Kidney glomerular epithelial cell (primary cell): Measurements from ENCODE around the gene TRIO.

Experiments
- DNase-seq: peaks from one replicate; lab custom pipeline; 2025; lab: John Stamatoyannopoulos, UW

Gene TRIO

DNA sequence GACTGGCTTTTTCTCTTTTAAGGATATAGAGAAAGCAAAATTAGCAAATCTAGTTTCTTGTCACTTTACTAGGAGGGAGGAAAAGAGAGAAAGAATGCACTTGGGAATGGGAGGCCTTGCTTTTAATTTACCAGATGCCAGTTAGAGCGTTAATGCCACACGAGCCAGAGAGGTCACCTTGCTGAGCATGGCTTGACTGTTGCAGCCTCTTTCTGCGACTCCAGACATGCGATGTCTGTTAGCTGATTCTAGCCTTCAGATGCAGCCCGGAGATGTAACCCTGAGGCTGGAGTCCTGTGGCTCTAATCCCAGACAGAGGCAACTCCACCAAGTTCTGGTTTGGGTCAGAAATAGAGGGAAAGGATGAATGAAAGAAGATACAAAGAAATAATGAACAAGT, 152.5 kb downstream of the TRIO start:
- DNase-seq = no peak

DNA sequence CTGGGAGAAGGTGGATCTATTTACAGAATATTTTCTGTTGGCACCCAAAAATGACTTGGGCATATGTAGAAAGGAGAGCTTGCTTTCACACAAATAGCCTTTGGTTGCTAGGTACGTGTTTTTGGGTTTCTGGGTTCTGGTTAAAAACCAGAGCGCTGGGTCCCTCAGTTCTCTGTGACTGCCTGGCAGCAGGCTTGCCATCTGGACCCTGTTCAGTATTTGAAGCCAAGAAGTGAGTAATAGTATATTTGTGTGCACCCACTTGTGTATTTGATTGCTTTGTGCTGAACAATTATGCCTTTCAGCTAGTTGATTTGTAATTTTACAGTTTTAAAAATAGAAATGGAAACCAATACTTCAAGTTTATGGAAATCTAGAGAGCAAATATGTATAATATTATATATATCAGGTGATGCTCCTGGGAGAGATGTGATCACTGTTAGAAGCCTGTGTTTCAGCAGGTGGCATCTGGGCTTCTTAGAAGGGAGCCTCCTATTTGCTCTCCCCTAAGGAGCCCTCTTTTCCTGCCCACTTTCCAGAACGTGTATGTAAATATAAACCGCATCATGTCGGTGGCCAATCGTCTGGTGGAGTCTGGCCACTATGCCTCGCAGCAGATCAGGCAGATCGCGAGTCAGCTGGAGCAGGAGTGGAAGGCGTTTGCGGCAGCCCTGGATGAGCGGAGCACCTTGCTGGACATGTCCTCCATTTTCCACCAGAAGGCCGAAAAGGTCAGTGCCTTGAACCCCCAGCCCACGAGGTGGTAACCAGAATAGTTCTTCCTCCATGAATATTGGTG, 153.6 kb downstream of the TRIO start:
- no peak for DNase-seq

DNA sequence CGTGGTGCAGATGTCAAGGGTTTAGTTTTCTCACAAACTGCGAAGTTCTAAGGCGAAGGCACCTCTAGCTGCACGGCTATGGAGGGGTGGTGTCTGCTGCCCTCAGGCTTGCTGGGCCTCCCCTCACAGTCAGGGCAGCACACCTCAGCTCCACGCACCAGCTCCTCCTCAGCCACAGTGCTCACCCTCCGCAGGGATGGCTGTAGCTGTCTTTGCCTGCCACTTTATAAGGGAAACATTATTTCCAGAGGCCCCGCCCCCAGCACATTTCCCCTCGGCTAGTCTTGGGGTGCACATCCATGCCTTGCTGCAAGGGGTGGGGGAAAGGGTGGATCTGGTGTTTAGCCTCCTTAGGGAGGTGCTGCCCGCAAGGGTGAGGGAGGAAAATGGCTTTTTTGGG, 154.6 kb downstream of the TRIO start:
- no peak for DNase-seq

DNA sequence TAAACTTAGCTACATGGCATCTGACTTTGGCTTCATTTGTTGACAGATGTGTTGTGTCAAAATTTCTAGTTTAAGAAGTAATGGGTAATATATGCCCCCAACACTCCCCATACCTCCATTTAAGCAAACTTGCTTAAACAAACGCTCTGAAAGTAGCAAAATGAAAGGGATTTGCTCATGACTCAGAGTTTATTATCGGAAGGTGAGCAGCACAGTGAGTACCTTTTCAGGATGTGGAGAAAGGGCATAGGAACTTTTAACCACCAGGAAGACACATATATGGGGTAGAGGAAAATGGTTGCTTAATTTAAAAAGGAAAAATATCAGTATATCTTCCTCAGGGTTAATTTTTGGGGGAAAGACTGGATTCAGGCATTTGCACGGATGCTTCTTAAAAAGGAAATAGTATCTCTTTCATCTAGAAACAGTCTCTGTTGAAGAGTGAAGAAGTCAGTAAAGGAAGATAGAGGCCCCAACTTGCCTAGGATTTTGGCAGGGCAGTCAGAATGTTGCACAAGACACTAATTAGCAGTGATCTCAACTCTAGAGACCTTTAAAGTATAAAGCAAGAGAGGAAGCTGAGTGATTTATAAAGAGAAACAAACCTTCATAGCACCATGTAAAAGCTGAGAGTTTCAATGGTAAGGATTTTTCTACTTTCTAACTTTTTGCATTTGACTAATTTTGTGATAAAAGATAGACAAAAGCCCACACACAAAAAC, 155.1 kb downstream of the TRIO start:
- no peak for DNase-seq

DNA sequence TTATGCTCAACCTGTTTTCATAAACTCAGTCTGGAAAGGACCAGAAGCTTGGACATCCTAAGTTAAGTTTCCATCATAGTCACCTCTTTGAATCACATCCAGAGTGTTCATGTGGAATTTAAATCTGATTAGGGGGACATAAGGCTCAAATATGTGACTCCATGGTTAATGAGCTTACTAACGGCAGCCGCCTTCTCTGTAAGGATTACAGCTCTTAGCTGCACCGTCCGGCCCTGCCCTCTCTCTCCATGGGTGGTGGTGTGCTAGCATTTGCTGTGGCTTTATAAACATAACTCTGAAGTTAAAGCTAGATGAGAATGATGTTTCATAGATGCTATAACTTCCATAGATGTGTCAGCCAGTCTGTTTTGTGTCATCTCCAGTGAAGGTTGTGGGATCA, 156.5 kb downstream of the TRIO start:
- no peak for DNase-seq

DNA sequence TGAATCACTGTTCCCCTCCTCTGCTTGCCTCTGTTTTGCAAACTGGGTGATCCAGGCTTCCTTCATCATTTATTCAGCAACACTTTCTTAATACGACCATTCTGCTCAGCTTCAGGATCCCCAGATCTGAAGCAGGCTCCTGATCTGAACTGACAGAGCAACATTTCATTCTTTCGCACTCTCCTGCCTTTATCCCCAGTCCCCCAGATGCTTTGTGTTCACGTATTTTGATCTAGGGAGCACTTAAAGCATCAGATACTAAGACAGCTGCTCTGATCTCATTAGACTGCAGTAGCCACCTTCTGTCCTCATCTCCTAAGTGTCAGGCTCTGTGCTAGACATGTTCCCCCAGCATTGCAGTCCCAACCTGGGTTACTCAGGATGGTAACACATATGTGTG, 158.0 kb downstream of the TRIO start:
- no peak for DNase-seq

DNA sequence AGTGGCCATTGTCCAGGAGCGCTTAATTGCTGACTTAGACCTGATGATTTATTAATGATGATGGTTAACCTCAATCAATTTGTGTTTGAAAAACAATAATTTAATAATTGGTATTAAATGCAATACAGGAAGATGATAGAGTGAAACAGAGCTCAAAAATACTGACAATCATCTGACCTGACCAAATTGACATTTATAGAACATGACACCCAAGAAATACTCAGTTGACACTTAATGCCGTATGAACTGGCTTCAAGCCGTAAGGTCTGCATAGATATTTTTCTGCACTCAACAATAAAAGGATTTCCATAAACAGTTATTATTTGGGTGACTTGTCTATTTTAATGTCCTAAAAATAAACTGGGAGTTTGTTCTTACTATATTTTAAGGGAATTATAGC, 159.2 kb downstream of the TRIO start:
- no peak for DNase-seq

DNA sequence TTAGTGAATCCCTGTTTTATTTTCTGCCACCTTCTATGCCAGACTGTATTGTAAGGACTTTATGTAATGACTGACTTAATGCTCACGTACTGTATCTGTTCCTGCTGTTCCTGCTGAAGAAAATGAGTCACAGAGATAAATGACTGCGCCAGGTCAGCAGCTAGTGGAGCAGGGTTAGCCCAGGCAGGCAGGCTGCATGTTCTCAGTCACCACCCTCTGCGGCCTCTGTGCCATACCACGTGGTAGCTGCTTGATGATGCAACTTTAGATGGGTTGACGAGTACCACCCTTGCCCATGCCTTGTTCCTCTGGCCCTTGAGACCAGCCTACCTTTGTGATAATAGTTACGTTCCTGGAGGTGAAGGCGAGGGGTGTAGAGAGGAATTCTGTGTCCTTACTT, 161.9 kb downstream of the TRIO start:
- DNase-seq = peak; percentile 60

DNA sequence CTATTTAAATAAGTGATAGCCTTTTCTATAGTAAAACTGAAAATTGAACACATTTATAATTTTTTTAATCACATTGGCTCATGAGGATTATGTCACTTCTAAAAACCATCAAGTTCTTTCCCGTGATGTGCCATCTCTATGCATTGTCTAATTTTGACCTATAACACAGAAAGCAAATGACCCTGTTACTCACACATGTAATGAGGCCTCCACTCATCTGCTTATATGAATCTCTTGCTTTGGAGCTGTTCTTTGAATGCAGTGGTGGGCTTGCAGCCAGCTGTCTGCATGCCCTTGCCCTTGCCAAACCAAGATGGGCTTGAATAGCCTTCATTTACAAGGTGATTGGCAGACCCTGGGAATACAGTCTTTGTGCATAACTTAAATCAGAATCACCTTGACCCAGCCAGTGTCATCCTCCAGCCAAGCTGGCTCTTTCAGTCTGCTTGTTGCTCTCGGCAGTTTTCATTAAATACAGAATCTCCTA, 163.2 kb downstream of the TRIO start:
- DNase-seq = no peak

DNA sequence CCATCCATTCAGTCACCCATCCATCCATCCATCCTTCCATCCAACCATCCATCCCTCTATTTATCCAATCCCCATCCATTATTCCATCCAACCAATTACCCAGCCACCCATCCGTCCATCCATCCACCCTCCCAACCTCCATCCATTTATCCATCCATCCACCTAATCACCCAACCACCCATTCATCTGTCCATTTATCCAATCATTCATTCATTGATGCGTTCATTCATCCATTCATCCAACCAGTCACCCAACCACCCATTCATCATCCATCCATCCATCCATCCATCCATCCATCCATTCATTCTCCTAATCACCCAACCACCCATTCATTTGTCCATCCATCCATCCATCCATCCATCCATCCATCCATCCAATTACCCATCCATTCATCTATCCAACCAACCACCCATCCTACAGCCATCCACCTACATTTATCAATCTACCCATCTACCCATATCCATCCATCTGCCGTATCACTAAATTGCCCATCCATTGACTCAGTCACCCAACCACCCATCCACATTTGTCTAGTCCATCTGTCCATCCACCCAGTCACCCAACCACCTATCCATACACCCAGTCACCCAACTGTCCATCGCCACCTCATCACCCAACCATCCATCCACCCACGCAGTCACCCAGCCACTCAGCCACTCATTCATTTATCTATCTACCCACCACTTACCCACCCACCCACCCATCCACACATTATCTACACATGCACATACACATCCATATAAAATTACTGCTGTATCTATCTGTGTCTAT, 165.4 kb downstream of the TRIO start:
- DNase-seq = no peak

DNA sequence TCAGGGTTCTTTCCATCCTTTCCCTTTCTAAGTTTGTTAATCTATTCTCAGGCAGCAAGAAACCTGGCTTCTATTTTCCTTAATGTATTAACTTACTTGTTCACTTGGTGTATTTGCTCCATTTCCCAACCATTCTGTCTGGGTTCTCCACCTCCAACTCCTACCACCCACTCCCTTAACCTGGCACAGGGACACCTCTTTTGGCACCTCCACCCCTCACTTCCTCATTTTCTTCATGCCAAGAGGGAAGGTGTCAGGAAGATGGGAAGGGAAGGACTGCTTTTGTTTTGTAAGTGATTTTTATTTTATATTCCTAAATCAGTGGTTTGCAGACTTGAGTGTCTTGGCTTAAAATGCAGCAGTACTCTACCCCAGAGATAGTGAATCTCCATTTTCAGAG, 166.1 kb downstream of the TRIO start:
- no peak for DNase-seq

DNA sequence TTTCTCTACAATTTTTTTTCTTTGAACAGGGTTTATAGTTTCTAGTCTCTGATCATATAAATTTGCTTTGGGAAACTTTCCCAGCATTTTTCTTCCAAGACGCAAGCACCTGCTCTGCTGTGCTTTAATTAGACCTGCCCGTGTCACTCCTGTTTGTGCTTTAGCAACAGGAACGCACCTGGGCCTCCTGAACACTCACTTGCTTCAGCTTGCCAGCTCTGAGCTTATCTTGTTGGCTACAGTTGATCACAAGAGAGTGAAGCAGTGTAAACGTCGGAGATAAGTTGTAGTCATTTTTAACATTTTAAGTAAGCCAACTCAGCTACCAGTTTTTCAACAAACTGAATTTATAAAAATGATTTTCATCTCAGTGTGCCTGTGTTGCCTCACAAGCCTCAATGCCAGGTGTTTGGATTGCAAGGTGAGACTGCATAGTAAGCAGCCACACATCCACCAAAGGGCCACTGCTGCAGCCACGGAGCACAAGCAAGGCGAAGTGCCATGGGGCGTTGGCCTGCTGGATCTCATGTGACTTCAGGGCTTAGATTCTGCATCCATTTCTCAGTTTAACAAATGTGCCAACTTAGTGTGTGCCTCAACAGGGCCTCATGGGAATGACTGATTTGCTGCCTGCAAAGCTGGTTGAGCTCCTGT, 166.9 kb downstream of the TRIO start:
- DNase-seq = no peak

DNA sequence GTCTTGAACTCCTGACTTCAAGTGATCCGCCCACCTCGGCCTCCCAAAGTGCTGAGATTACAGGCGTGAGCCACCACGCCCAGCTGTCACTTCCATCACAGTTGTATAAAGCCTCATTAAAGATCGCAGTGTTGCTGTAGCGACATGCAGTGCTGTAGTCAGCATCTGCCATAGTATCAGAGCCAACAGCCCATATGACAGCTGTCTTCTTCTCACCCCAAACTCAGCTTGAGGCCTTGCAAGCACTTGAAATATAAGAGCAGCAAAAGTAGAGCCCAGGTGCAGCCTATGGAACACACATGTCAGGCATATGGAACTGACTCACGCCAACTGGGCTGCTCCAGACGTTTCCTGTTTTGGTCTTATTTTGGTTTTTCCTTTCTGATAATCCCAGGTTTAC, 167.8 kb downstream of the TRIO start:
- DNase-seq = no peak

DNA sequence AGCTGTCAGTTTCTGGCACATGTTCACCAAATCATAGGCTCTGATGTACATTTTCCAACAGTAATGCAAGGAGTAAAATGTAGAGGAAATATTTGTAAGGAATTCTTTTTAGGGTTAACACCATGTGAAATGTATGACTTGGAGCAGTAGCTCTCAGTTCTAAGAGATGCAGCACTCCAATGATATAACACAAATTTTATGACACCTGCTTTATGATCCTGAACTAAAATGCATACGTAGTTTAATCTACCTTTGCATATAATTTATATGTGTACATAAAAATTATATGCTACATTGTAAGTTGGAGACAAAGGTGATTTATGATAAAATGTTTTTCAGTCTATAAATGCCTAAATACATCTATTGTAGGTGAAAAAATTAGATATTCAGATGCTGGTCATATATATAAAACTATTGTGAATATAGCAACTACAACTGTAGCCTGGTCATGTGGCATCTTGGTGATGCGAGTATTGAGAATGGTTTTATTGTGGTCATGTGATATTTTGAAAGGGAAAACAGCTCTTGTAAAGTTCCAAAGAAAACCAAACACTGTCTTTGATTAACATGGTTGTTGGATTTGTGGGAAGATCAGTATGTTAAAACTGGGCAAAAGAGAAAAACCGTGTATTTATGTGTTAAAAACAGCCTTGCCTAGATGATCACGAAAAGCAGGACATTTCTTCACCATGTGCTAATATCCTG, 171.0 kb downstream of the TRIO start:
- no peak for DNase-seq

DNA sequence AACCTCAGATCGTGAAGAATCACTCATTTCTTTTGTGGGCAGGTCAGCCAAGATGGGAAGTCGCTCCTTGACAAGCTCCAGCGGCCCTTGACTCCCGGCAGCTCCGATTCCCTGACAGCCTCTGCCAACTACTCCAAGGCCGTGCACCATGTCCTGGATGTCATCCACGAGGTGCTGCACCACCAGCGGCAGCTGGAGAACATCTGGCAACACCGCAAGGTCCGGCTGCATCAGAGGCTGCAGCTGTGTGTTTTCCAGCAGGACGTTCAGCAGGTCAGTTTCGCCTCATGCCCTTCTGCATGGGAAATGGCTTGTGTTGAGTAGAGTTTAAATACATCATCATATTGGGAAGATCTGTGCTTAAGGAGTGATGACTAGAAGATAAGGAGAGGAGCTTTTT, 173.3 kb downstream of the TRIO start:
- no peak for DNase-seq

DNA sequence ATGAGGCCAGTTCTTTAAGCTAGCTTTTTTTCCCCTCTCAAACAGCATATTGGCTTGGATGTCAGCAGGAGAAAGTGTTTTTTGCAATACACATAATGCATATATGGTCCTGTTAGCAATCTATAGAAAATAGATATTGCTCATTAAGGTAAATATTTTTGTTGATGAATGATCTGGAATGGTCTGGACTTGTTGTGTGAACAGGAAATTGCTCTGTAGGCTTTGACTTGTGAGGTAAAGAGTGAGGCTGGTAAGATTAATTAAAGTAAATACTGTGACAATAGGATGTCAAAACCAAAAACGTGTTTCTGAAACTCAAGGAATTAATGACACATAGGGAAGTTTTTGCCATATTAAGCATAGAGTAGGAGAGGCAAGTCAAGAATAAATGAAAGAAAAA, 176.0 kb downstream of the TRIO start:
- DNase-seq = no peak

DNA sequence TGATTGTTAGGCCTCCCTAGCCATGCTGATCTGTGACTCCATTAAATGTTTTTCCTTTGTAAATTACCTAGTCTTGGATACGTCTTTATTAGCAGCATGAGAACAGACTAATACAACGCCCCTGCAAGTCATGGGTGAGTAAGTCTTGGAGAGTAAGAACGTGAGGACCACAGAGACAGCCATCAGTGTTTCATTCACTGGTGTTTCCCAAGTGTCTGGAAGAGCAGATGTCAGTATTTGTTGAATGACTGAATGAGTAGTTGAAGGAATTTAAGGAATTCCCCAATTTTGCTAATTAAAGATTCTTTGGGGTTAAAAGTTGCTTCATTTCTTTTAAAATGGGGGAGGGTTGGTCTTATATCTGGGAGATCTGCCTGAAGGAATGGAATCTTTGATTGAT, 178.8 kb downstream of the TRIO start:
- DNase-seq = no peak

DNA sequence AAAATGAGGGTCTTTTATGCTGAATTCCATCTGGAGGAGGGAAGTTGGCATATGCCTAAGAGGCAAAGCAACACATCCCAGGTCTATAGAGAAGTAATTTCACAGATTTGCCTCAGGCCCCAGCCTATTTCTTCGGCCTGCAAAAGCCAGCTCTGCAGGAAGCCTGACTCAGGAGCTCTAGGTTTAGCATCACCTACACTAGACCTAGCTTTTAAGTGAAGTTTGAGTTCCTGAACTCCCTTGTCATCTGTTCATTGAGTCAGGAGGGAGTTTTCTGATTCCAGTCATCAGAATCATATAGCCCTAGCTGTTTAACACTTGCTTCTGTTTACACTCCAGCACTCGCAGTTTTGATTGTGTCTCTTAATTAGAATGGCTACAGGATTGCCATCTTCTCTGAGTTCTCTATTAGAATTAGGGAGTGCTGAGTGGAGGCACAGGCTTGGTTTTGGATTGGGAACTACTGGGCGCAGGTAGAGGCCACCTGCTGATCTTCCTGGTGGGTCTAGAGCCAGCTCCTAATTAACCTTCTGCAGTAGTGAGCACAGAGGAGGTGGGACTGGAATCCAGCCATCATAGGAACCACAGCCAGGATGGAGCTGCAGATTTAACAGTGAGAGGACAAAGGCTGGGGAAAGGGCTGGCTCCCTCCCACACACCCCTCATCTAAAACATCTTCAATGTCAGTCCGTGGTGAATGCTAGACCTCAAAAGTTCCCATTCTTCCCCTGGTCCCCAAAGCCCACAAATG, 179.5 kb downstream of the TRIO start:
- DNase-seq = no peak

DNA sequence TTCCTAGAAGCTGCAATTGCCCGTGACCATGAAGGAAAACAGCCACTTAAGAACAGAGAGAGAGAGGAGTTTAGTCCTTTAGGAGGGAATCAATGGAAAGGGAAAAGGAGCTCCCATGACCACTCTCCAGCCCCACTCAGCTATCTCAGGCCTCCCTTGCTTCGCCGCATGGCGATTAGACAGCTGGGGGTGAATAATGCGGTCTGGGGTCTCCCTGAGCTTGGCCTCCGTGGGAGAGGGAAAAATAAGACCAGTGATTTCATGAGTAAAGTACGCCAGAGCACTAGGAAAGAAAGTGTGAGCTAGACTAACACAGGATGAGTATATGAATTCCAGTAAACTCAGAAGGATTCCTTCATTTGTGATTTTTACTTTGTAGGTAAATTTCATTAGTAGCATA, 180.3 kb downstream of the TRIO start:
- DNase-seq = no peak

DNA sequence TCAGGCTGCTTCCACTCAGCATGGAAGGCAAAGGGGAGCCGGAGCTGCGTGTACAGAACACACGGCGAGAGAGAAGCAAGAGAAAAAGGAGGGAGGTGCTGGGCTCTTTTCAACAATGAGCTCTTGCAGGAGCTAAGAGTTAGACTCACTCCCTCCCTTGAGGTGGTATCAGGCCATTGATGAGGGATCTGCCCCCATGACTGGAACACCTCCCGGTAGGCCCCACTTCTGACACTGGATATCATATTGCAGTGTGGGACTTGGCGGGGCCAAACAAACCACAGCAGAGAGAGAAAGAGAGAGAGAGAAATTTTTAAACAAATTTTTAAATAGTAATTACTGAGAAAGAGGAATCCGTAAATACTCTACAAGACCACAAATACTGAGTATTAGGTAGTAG, 182.2 kb downstream of the TRIO start:
- no peak for DNase-seq
